Activated CD4-positive, alpha-beta T cell treated with anti-CD3 and anti-CD28 coated beads, Interleukin-2, Interleukin-4, amounts not matched to agents 100 ng/mL and 50 ng/mL, durations not matched to agents 16 hours and 8 hours (primary cell): Measurements from ENCODE around the gene PBLD.

Experiments
- DNase-seq: peaks from one replicate; pipeline ENCODE4 v3.0.0-alpha.2; 2020; ENCODE audit warnings: low spot score

Gene PBLD

DNA sequence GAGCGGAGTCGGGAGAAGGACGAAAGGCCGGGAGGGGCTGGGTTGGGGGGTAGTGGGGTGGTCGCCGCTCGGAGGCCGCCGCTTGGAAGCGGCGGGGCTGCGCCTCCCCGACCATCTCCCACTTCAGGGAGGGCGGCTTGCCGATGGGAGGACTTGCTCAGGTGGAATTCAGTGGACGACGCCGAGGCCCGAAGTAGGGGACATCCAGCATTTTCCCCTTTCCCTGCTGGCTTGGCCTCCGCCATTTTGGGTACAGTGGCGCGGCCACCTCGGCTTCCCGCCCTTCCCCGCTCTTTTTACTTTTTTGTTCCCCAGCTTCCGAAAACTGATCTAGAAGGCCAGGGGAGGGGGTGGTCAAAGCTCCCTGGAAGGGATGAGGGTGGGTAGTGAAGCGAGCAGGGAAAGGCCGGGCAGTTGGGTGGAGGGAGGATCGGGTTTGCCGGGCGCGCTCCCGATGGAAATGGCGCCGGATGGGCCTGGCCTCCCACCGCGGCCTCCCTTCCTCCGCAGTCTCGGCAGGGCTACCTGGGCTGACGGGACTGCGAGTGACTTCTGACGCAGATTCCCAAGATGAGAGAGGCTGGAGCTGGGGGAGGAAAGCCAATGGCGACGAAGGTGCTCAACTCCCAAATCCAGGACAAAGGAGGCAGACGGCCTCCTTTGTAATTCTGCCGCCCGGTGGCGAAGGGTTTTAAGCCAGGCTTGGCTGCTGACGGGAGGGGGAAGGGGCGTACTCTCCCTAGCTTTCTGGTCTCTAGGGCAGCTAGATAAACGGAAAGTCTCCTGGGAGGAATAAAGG lies at the start of gene PBLD:
PBLD (minus strand) TSS at position 670 of the 799 bp plus-strand sequence. CDS start 26,084 bp downstream, outside the sequence.
- DNase-seq = peak; percentile 64

DNA sequence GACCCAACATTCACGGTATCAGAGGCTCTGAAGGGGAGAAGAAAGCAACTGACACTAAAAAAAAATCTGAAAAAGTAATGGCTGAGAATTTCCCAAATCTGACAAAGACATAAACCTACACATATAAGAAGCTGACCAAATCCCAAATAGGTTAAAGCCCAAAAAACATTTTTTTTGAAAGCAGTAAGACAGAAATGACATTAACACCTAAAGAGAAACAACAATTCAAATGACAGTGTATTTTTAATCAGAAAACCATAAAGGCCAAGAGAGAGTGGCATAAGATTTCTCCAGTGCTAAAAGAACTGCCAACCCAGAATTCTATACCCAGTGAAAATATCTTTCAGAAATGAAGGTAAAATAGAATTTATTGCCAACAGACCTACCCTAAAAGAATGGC lies 38.9 kb upstream of the PBLD start:
- no peak for DNase-seq

DNA sequence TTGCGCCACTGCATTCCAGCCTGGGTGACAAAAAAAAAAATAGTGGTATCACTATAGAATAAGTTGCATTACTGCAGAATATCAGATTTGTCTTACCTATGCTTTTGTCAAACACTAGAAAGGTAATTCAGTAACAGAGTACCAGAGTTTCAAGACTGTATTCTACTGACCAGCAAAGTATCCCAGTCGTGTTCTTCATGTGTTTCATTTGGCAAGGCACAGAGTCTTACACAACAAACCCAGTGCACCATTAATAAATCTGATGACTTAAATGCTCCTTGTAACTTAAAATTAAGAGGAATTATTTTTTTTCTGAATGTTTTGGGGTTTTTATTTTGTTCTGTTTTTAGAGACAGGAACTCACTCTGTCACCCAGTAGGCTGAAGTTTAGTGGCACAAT lies 34.4 kb upstream of the PBLD start:
- DNase-seq = no peak

DNA sequence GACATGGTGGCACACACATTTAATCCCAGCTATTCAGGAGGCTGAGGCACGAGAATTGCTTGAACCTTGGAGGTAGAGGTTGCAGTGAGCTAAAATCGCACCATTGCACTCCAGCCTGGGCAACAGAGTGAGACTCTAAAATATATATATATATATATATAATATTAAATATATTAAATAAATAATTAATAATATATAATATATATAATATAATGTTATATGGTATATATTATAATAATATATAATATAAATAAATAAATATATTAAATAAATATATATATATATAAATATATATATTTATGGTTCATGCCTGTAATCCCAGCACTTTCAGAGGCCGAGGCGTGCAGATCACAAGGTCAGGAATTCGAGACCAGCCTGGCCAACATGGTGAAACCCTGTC lies 33.9 kb upstream of the PBLD start:
- DNase-seq = no peak

DNA sequence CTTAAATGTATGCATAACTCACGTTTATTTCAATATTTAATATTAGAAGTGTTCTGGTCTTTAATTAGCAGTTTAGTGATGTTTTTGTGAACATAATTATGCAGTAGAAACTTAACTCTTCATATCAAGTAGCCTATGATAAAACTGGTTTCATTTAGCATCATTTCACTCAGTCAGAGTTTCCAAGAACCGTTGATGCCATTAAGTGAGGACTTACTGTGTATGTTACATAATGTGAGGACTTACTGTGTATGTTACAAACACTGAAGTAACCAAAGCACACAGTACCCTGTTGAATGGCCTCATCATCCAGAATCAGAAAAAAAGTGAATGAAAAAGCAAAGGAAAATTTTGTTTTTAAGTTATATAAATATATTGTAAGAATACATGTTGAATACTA lies 32.9 kb upstream of the PBLD start:
- peak; percentile 46 for DNase-seq

DNA sequence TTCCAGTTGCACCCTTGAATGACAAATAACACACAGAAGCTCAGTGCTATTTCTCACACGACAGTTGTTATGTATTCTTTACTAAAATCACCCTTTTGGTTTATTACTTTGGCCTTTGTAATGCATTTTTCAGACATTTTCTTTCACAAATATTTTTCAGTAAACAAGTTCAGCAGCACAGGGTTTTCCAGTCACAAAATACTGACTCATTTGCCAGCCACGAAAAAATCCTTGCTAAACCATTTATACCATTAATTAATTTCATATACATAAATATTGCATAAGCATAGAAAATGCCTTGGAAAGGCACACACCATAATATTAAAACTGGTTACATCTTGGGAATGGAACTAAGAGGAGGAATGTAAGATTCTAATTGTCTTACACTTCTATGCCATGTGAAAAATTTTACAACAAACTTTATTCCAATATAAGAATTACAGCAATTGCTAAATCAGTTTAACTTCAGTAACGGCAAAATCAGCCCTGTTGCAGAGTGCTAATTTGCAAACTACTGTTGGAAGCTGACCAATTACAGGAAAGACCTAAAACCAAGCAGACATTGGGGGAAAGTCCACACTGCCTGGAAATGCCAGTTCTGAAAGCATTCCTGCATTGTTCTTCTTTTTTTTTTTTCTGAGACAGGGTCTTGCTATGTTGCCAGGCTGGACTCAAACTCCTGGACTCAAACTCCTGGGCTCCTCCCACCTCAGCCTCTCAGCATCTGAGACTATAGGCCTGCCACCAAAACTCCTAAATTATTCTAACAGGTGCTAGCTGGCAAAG lies 31.6 kb upstream of the PBLD start:
- DNase-seq = no peak

DNA sequence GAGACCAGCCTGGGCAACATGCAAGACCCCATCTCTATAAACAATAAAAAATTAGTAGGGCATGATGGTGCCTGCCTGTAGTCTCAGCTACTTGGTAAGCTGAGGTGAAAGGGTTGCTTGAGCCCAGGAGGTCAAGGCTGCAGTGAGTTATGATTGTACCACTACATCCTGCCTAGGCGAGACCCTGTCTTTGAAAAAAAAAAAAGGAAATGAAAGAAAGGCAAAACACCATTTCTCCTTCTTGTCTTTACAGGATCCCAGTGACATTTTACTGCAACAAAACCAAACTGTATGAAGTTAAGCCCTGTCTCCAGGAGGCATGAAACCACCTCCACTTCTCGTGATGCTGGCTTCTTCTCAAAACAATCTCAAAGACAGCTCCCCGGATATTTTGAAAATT lies 29.9 kb upstream of the PBLD start:
- no peak for DNase-seq

DNA sequence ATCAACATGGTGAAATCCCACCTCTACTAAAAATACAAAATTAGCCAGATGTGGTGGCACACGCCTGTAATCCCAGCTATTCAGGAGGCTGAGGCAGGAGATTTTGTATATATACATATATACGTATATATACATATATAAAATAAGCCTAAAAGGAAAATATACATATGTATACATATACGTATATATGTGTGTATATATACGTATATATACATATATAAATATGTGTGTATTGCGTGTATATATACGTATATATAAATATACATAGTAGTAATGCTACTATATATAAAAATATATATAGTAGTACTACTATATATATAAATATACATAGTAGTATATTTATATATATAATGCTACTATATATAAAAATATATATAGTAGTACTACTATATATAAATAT lies 26.5 kb upstream of the PBLD start:
- DNase-seq = no peak

DNA sequence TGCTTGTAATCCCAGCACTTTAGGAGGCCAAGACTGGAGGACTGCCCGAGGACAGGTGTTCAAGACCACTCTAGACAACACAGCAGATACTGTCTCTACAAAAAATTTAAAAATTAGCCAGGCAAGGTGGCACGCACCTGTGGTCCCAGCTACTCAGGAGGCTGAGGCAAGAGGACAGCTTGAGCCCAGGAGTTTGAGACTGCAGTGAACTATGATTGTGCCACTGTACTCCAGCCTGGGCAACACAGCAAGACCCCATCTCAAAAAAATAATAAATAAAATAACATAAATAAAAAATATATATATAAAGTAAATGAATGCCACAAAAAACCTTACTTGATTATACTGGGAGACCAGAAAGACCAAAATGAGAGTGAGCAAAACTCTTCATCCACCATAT lies 20.8 kb upstream of the PBLD start:
- no peak for DNase-seq

DNA sequence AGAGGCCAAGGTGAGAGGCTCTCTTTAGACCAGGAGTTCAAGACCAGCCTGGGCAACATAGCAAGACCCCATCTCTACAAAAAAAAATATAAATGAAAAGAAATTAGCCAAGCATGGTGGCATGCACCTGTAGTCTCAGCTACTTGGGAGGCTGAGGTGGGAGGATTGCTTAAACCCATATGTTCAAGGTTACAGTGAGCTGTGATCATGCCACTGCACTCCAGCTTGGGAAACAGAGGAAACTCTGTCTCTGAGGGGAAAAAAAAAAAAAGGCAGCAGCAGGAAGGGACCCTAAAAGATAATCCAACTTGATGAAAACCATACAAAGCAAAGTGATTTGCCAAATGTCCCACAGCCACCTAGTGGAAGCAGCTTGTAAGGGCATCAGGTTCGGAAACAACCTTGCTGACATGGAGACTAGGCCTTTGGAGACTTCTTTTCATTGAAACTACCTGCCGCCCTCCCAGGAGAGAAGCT lies 15.6 kb upstream of the PBLD start:
- DNase-seq = peak; percentile 52

DNA sequence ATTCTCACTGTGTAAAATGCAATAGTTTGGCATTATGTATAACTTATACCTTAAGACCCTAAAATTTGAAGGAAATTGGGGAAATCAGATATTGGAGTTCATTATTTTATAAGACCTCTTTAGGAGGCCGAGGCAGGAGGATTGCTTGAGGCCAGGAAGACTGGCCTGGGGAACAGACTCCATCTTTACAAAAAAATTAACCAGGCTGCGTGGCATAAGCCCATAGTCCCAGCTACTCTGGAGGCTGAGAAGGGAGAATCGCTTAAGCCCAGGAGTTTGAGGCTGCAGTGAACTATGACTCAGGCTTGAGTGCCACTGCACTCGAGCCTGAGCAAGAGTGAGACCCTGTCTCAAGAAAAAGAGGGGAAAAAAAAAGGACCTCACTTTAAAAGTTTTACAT lies 14.0 kb upstream of the PBLD start:
- no peak for DNase-seq

DNA sequence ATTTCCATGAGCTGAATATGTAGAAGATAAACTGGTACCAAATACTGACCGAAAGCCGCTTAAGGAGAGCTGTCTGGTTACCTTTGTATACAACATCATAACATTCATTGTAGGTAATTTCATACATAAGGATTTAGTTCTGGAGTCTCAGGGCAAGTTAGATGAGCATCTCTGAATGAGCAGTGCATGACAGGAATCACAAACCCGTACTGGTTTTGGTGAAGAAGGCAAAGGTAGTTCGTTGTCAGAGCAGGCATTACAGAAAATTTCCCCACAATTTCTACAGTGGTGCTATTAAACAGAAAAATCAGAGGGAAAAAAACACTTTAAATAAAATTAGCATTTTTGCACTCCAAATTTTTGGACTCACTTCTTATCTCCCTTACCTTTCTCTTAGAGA lies 12.9 kb upstream of the PBLD start:
- DNase-seq = no peak

DNA sequence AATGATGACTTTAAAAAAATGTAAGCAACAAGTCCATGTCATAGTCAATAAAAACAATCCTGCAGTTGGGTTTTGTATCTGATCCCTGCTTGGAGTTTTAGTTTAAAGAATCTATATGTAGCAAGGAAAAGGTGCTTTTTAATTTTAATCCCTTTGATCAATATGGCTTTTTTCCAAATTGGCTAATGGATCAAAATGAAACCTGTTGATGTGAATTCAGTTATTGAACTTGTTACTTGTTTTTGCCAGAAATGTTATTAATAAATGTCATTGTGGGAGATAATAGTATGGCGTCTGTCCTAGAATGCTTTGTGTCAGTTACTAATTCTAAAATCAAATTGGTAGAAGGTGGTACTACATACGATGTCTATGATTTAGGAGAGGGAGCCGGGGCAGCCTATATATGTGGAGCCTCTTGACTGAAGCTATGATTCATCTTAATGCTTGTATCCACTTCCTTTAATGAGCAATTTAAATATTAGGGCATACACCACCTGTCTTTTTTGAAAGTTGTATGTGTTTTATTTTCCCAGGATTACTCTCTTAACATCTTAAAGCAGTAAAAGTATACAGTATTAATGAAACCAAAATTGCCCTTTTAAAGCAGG lies 10.3 kb upstream of the PBLD start:
- DNase-seq = no peak

DNA sequence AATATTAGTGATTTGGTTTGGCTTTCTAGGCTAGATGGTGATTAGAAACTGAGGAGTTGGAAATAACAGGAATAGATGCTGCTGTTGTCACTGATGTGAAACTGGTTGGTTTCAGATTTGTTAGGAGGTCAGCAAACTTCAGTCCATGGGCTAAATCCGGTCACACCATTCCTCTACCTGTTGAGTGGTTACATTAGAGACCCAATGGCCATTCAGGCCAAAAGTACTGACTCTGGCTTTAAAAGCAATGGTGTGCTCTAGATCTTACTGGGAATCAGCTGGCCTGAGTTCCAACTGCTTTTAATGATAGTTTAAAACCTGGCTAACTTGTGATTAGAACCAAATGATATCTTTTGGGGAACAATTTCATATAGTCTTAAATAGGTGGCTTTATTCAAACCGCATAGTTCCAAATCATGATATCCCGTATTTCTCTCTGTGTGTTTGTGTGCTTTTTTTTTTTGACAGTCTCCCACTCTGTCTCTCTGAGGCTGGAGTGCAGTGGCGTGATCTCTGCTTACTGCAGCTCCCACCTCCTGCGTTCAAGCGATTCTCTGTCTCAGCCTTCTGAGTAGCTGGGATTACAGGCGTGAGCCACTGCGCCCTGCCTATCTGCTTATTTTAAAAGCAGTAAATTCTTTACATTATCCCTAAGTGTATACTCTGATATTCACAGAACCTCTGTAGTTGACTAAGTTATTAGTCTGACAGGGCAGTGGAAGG lies 7.8 kb upstream of the PBLD start:
- DNase-seq = no peak

DNA sequence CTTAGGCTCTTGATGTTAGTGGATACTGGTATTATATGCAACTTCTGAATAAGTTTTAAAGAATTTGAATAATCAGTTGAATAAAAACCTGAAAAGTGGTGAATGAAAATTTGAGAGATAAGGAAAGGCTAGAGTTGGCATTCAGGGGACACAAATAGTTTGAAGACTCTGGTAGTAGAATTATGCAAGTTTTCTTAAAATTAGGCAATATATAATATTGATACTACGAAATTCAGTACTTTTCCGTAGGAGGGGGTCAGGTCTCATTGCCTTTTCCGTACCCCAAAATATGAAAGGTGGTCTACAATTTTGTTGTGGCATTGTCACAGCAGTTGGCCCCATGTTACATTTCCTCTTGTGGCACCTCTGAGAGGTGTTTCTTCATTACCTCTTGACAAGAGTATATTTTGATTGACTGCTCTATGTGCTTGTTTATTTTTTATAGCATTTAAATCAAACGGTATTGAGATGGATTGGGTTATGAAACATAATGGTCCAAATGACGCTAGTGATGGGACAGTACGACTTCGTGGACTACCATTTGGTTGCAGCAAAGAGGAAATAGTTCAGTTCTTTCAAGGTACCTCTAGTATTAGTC lies 4.1 kb upstream of the PBLD start:
- no peak for DNase-seq

DNA sequence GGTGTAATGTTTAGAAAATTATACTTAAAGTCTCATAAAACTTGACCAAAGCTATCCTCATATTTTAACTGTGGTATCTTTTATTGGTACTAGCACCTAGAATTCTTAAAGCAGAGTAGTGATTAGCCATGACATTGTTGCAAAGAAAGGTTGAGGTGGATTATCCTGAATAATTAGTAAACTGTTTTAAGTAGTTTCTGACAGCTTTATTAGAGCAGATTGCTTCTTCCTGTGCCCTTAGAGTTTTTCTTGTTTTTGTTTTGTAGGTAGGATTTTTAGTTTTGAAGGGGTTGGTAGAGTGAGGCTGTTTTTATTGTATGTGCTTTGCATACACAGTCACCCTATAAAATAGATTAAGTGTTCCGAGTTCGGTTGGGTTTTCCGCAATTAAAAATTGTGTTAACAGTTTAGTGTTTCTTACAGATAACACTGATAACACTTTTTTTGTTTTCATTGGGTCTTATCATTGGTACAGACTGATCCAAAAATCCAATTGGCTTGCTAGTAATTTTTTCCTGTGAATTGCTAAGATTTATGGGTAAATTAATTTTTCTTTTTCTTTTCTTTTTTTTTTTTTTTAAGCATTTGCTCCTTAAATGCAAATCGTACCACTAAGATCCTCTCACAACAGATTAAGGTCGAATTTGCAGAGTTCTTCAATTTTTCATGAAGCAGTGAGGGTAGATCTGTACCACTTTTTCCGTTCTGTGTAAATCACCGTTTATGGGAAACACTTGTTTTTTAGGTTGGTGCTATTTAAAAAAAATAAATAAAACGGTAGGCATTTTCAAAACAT lies 2.1 kb upstream of the PBLD start:
- no peak for DNase-seq

DNA sequence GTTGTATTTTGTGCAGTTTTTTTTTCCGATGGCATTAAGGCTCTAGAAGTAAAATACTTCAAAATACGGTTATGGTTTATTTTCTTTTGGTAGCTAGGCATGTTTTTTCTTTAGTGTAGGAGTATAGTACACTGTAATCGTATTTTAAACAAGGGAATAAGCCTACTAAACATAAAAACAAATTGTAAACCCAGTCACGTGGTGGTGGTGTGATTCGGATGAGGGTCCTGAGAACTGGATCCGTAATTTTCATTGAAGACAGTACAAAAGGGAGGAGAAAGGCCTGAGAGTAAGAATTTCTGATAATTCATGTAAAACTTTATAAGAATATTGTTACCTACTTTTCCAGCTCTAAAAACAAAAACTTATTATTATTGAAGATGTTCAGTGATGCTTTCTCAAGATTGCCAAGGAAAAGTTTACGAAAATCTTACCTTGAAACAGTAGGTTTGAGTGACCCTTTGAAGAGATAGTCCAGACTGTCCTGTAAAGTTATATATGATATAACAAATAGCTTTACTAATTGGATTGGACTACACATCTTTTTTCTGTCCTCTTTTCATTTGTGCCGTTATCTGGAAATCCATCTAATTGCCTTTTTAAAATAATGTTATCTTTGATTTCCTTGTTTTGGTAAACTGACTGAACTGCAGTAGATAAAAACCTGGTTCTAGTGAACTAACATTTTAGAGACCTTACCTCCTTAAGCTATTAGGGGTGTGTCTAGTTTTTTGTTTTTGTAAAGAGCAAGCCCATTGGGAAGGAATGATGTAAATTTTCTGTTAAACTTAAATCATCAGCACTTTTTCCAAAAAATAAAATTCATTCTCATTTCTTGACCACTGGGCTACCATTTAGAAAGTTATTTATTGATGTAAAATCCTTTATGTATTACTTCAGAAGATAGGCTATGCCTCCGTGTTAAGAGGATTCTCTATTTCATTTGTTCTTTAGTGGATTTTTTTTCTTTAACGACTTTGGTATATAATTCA lies 1.0 kb upstream of the PBLD start:
- no peak for DNase-seq

DNA sequence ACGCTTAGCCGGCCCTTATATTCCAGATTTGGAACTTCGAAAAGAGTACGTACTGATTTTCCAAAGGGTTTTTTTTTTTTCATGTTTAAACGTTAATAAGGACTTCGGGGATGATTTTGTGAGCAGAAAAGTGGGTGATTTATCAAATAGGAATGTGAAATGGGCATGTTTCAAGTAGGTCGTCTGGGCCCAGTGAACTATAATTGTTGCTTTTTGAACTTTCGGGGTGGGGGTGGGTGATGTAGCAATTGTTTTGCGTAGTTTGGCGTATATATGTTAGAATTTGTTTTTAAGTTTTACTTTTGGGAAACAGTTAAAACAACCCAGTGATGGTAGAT lies 299 bp upstream of the PBLD start:
- no peak for DNase-seq

DNA sequence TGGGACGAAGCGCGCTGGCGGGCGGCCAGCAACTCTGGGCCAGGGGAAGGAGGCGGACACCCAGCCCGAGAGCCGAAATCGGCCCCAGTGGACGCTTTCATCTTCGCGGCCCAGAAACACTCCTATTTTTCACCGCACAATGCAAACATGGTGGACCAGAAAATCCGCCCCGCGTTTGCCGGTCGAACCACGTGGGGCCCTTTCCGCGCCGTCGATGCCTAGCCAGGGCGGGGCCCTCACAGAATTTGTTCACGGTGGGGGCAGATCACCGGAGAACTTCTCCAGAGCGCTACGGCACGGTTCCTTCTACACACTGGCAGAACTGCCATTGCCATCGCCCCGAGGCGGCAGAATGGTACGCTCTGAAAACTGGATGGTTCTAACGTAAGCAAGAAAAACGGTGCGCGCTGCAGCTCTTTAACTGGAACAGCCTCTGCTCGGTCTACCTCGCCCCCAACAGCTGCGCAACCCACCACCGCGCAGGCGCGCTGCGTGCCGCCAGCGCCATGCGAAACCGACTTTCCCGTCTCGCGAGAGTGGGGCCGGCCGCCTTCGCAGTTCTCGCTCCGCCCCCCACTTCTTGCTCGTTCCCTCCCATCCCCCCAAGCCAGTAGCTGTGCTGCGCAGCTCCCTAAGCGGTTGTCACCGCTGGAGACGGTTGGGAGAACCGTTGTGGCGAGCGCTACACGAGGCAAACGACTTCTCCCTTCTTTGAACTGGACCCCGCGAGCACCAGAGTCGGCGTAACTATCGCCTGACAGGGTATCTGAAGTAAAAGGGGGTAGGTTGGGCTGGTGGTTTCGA lies 1.1 kb downstream of the PBLD start, which contains the start of gene HNRNPH3:
HNRNPH3 (plus strand) TSS at position 610 of the 804 bp plus-strand sequence. CDS start 5,158 bp downstream, outside the sequence.
- DNase-seq = peak; percentile 98
